K562 (cell line): ENCODE results near the gene RITA1.

Experiments used
- ATF3 ChIP-seq, 2 experiments: fragments of 450-650 bp in 1 of 2; sonication (generic) in 1 of 2; formaldehyde crosslinking in 1 of 2; IDR thresholded peaks in 1 of 2; conservative IDR thresholded peaks in 1 of 2; 2 replicates each; pipeline versions ENCODE4 v1.6.1 to v1.8.1; 2016 to 2023; ENCODE audit warnings: mild to moderate bottlenecking in 2 of 2, moderate library complexity in 2 of 2, inconsistent platforms in 1 of 2, missing genetic modification reagents in 1 of 2
- EZH2 ChIP-seq: IDR thresholded peaks from 2 replicates; pipeline ENCODE4 v1.6.1; 2012; ENCODE audit warnings: low read depth, mild to moderate bottlenecking, inconsistent platforms, low read length, borderline replicate concordance
- FOXM1 ChIP-seq, 2 experiments: fragments of 450-650 bp in 1 of 2; sonication (generic) in 1 of 2; formaldehyde crosslinking in 1 of 2; IDR thresholded peaks; 2 replicates each; pipeline versions ENCODE4 v1.6.1 to v1.9.0; 2017 to 2022; ENCODE audit warnings: low read depth in 2 of 2, mild to moderate bottlenecking in 2 of 2, missing genetic modification reagents in 1 of 2, moderate library complexity in 1 of 2
- MAZ ChIP-seq, 2 experiments: fragments of 450-650 bp in 1 of 2; sonication (generic) in 1 of 2; formaldehyde crosslinking; IDR thresholded peaks in 1 of 2; conservative IDR thresholded peaks in 1 of 2; 2 replicates each; pipeline versions ENCODE4 v1.4.0 to v1.5.0; 2020; ENCODE audit warnings: mild to moderate bottlenecking in 1 of 2, missing genetic modification reagents in 1 of 2
- RAD51 ChIP-seq: fragments of 450-650 bp; IDR thresholded peaks from 2 replicates; pipeline ENCODE4 v1.7.1; 2016; ENCODE audit warnings: low read depth, mild to moderate bottlenecking, borderline replicate concordance
- SOX6 ChIP-seq: fragments of 450-650 bp; IDR thresholded peaks from 2 replicates; pipeline ENCODE4 v1.6.1; 2014; ENCODE audit warnings: mild to moderate bottlenecking
- VEZF1 ChIP-seq: fragments of 200-800 bp; sonication (Bioruptor generic); IDR thresholded peaks from 2 replicates; pipeline ENCODE4 v1.6.1; 2017; ENCODE audit warnings: missing genetic modification characterization, missing compliant biosample characterization
- ZNF124 ChIP-seq: sonication (generic); formaldehyde crosslinking; IDR thresholded peaks from 2 replicates; pipeline ENCODE4 v1.8.1; 2022; ENCODE audit warnings: missing genetic modification reagents
- TF ChIP-seq, protein P1 (sequence below), 3 experiments: IDR thresholded peaks in 2 of 3; conservative IDR thresholded peaks in 1 of 3; 2 replicates each; pipeline ENCODE4 v1.5.1; 2011 to 2012; ENCODE audit warnings: low read length in 3 of 3, mild to moderate bottlenecking in 3 of 3, control low read depth in 2 of 3, improper control_type of control experiment in 1 of 3, inconsistent platforms in 1 of 3, low read depth in 1 of 3, mixed read lengths in 1 of 3, moderate library complexity in 1 of 3; ENCODE audit not compliant: insufficient read depth in 2 of 3
- TF ChIP-seq, protein P2 (sequence below): fragments of 450-650 bp; IDR thresholded peaks from 2 replicates; pipeline ENCODE4 v1.6.1; 2016; ENCODE audit warnings: low read depth
- TF ChIP-seq, protein P3 (sequence below): IDR thresholded peaks from 2 replicates; pipeline ENCODE4 v1.6.1; 2014; ENCODE audit warnings: antibody characterized with exemption

- TF ChIP-seq VEZF1 (no peak), RAD51 (no peak), ZNF124 (CRISPR knock-in tag) (no peak), ATF3 (IDR thresholded peaks at IDR 0.05) (no peak), ATF3 (CRISPR knock-in tag; conservative IDR thresholded peaks at IDR 0.05) (no peak), FOXM1 (IDR thresholded peaks at IDR 0.05; ENCODE audit: low read depth) (no peak), FOXM1 (CRISPR knock-in tag; IDR thresholded peaks at IDR 0.05; ENCODE audit: low read depth) (no peak), MAZ (CRISPR knock-in tag; conservative IDR thresholded peaks at IDR 0.05 in 1 of 2, IDR thresholded peaks at IDR 0.05 in 1 of 2) (no peak), EZH2 (no peak), SOX6 (no peak)
- TF ChIP-seq, protein P1, sequence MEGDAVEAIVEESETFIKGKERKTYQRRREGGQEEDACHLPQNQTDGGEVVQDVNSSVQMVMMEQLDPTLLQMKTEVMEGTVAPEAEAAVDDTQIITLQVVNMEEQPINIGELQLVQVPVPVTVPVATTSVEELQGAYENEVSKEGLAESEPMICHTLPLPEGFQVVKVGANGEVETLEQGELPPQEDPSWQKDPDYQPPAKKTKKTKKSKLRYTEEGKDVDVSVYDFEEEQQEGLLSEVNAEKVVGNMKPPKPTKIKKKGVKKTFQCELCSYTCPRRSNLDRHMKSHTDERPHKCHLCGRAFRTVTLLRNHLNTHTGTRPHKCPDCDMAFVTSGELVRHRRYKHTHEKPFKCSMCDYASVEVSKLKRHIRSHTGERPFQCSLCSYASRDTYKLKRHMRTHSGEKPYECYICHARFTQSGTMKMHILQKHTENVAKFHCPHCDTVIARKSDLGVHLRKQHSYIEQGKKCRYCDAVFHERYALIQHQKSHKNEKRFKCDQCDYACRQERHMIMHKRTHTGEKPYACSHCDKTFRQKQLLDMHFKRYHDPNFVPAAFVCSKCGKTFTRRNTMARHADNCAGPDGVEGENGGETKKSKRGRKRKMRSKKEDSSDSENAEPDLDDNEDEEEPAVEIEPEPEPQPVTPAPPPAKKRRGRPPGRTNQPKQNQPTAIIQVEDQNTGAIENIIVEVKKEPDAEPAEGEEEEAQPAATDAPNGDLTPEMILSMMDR (IDR thresholded peaks at IDR 0.05 in 2 of 3, conservative IDR thresholded peaks at IDR 0.05 in 1 of 3; ENCODE audit: insufficient read depth in 2 of 3, low read depth in 1 of 3, low read length in 3 of 3): no peak
- TF ChIP-seq, protein P2, sequence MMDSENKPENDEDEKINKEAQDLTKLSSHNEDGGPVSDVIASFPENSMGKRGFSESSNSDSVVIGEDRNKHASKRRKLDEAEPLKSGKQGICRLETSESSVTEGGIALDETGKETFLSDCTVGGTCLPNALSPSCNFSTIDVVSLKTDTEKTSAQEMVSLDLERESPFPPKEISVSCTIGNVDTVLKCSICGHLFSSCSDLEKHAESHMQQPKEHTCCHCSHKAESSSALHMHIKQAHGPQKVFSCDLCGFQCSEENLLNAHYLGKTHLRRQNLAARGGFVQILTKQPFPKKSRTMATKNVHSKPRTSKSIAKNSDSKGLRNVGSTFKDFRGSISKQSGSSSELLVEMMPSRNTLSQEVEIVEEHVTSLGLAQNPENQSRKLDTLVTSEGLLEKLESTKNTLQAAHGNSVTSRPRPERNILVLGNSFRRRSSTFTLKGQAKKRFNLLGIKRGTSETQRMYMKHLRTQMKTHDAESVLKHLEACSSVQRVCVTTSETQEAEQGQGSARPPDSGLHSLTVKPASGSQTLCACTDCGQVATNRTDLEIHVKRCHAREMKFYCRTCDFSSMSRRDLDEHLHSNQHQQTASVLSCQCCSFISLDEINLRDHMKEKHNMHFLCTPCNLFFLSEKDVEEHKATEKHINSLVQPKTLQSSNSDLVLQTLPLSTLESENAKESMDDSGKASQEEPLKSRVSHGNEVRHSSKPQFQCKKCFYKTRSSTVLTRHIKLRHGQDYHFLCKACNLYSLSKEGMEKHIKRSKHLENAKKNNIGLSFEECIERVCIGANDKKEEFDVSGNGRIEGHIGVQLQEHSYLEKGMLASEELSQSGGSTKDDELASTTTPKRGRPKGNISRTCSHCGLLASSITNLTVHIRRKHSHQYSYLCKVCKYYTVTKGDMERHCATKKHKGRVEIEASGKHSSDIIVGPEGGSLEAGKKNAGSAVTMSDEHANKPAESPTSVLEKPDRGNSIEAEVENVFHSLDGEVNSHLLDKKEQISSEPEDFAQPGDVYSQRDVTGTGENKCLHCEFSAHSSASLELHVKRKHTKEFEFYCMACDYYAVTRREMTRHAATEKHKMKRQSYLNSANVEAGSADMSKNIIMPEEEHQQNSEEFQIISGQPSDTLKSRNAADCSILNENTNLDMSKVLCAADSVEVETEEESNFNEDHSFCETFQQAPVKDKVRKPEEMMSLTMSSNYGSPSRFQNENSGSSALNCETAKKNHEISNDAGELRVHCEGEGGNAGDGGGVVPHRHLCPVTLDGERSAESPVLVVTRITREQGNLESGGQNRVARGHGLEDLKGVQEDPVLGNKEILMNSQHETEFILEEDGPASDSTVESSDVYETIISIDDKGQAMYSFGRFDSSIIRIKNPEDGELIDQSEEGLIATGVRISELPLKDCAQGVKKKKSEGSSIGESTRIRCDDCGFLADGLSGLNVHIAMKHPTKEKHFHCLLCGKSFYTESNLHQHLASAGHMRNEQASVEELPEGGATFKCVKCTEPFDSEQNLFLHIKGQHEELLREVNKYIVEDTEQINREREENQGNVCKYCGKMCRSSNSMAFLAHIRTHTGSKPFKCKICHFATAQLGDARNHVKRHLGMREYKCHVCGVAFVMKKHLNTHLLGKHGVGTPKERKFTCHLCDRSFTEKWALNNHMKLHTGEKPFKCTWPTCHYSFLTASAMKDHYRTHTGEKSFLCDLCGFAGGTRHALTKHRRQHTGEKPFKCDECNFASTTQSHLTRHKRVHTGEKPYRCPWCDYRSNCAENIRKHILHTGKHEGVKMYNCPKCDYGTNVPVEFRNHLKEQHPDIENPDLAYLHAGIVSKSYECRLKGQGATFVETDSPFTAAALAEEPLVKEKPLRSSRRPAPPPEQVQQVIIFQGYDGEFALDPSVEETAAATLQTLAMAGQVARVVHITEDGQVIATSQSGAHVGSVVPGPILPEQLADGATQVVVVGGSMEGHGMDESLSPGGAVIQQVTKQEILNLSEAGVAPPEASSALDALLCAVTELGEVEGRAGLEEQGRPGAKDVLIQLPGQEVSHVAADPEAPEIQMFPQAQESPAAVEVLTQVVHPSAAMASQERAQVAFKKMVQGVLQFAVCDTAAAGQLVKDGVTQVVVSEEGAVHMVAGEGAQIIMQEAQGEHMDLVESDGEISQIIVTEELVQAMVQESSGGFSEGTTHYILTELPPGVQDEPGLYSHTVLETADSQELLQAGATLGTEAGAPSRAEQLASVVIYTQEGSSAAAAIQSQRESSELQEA: no peak
- TF ChIP-seq, protein P3, sequence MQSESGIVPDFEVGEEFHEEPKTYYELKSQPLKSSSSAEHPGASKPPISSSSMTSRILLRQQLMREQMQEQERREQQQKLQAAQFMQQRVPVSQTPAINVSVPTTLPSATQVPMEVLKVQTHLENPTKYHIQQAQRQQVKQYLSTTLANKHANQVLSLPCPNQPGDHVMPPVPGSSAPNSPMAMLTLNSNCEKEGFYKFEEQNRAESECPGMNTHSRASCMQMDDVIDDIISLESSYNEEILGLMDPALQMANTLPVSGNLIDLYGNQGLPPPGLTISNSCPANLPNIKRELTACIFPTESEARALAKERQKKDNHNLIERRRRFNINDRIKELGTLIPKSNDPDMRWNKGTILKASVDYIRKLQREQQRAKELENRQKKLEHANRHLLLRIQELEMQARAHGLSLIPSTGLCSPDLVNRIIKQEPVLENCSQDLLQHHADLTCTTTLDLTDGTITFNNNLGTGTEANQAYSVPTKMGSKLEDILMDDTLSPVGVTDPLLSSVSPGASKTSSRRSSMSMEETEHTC: no peak
Observed at GRCh38 chr12:113143959-113144358, 41.6 kb upstream of the RITA1 start.
